ENCODE results near the gene TGFBR3. TPM values are rescaled to one million over a fixed set of nuclear protein-coding genes. Genes with fewer than 3 reads are reported as not detected.

Gene TGFBR3
- total RNA-seq, 1 donor from 2014 or later: 2.5 TPM

GRCh38 chr1:91894036-91894761, 8.2 kb upstream of the TGFBR3 start:
- no peak for DNase-seq (ENCODE audit: low read depth)
- Histone ChIP-seq H3K4me2 (ENCODE audit: low read length) (no peak overlapping the region), H4K20me1 (ENCODE audit: insufficient read depth, low read length) (no peaks in the 10 kb centered on the region), H3K27ac (ENCODE audit: low read depth, low read length) (no peak overlapping the region), H2AFZ (ENCODE audit: low read depth, low read length) (no peak overlapping the region), H3K9ac (ENCODE audit: low read length) (no peak overlapping the region), H3K79me2 (ENCODE audit: insufficient read depth, low read length) (no peaks in the 10 kb centered on the region), H3K4me1 (ENCODE audit: insufficient read depth, low read length) (peaks cover 6% of the 10 kb centered on the region), H3K9me3 (ENCODE audit: insufficient read depth, low read depth, low read length) (no peaks in the 10 kb centered on the region), H3K36me3 (ENCODE audit: insufficient read depth, low read length) (no peaks in the 10 kb centered on the region), H3K4me3 (ENCODE audit: insufficient read depth, low read depth, low read length) (no peak overlapping the region), H3K27me3 (ENCODE audit: insufficient read depth, low read length) (no peaks in the 10 kb centered on the region)
- H3K27ac Mint-ChIP-seq (ENCODE audit: unreplicated experiment): no peak overlapping the region
- no peaks in the 10 kb centered on the region for H3K4me1 Mint-ChIP-seq (ENCODE audit: low read depth, unreplicated experiment)
- H3K9me3 Mint-ChIP-seq (ENCODE audit: unreplicated experiment): no peaks in the 10 kb centered on the region
- no peak overlapping the region for H3K4me3 Mint-ChIP-seq (ENCODE audit: unreplicated experiment)
- peaks cover 6% of the 10 kb centered on the region for H3K27me3 Mint-ChIP-seq (ENCODE audit: low read depth, unreplicated experiment)
- no peak for FAIRE-seq
- no peaks in the 10 kb centered on the region for H3K36me3 Mint-ChIP-seq (ENCODE audit: low read depth, unreplicated experiment)
- TF ChIP-seq CTCF (IDR thresholded peaks at IDR 0.05; ENCODE audit: insufficient read depth, low read depth, low read length): no peak
- TF ChIP-seq EZH2 (IDR thresholded peaks at IDR 0.05; ENCODE audit: insufficient read depth, low read length): no peak

- Histone ChIP-seq H3K27ac (ENCODE audit: low read depth, low read length) (no peak overlapping the region), H3K9me3 (ENCODE audit: insufficient read depth, low read depth, low read length) (no peaks in the 10 kb centered on the region), H3K79me2 (ENCODE audit: insufficient read depth, low read length) (no peaks in the 10 kb centered on the region), H4K20me1 (ENCODE audit: insufficient read depth, low read length) (no peaks in the 10 kb centered on the region), H3K36me3 (ENCODE audit: insufficient read depth, low read length) (no peaks in the 10 kb centered on the region), H3K27me3 (ENCODE audit: insufficient read depth, low read length) (no peaks in the 10 kb centered on the region), H3K9ac (ENCODE audit: low read length) (no peak overlapping the region), H2AFZ (ENCODE audit: low read depth, low read length) (no peak overlapping the region), H3K4me3 (ENCODE audit: insufficient read depth, low read depth, low read length) (no peak overlapping the region), H3K4me2 (ENCODE audit: low read length) (peak overlapping the region; percentile 19), H3K4me1 (ENCODE audit: insufficient read depth, low read length) (peaks cover 6% of the 10 kb centered on the region)
- no peaks in the 10 kb centered on the region for H3K36me3 Mint-ChIP-seq (ENCODE audit: low read depth, unreplicated experiment)
- peaks cover 11% of the 10 kb centered on the region for H3K27me3 Mint-ChIP-seq (ENCODE audit: low read depth, unreplicated experiment)
- TF ChIP-seq EZH2 (IDR thresholded peaks at IDR 0.05; ENCODE audit: insufficient read depth, low read length) (no peak), CTCF (IDR thresholded peaks at IDR 0.05; ENCODE audit: insufficient read depth, low read depth, low read length) (no peak)
- H3K27ac Mint-ChIP-seq (ENCODE audit: unreplicated experiment): no peak overlapping the region
- DNase-seq (ENCODE audit: low read depth) (no peak), FAIRE-seq (no peak)
- H3K4me1 Mint-ChIP-seq (ENCODE audit: low read depth, unreplicated experiment): no peaks in the 10 kb centered on the region
- H3K9me3 Mint-ChIP-seq (ENCODE audit: unreplicated experiment): peaks cover 1% of the 10 kb centered on the region
- H3K4me3 Mint-ChIP-seq (ENCODE audit: unreplicated experiment): no peak overlapping the region
Observed at GRCh38 chr1:91891969-91892368, 6.0 kb upstream of the TGFBR3 start.

- H3K9me3 Mint-ChIP-seq (ENCODE audit: unreplicated experiment): peaks cover 1% of the 10 kb centered on the region
- TF ChIP-seq EZH2 (IDR thresholded peaks at IDR 0.05; ENCODE audit: insufficient read depth, low read length) (no peak), CTCF (IDR thresholded peaks at IDR 0.05; ENCODE audit: insufficient read depth, low read depth, low read length) (no peak)
- H3K4me1 Mint-ChIP-seq (ENCODE audit: low read depth, unreplicated experiment): no peaks in the 10 kb centered on the region
- Histone ChIP-seq H3K4me1 (ENCODE audit: insufficient read depth, low read length) (peaks cover 6% of the 10 kb centered on the region), H2AFZ (ENCODE audit: low read depth, low read length) (no peak overlapping the region), H3K9me3 (ENCODE audit: insufficient read depth, low read depth, low read length) (no peaks in the 10 kb centered on the region), H3K36me3 (ENCODE audit: insufficient read depth, low read length) (no peaks in the 10 kb centered on the region), H3K27ac (ENCODE audit: low read depth, low read length) (no peak overlapping the region), H3K27me3 (ENCODE audit: insufficient read depth, low read length) (no peaks in the 10 kb centered on the region), H3K4me2 (ENCODE audit: low read length) (peak overlapping the region; percentile 19), H3K79me2 (ENCODE audit: insufficient read depth, low read length) (no peaks in the 10 kb centered on the region), H3K4me3 (ENCODE audit: insufficient read depth, low read depth, low read length) (no peak overlapping the region), H4K20me1 (ENCODE audit: insufficient read depth, low read length) (no peaks in the 10 kb centered on the region), H3K9ac (ENCODE audit: low read length) (no peak overlapping the region)
- no peak for DNase-seq (ENCODE audit: low read depth)
- H3K36me3 Mint-ChIP-seq (ENCODE audit: low read depth, unreplicated experiment): no peaks in the 10 kb centered on the region
- H3K4me3 Mint-ChIP-seq (ENCODE audit: unreplicated experiment): no peak overlapping the region
- no peak for FAIRE-seq
- H3K27me3 Mint-ChIP-seq (ENCODE audit: low read depth, unreplicated experiment): peaks cover 11% of the 10 kb centered on the region
- no peak overlapping the region for H3K27ac Mint-ChIP-seq (ENCODE audit: unreplicated experiment)
Observed at GRCh38 chr1:91891454-91891853, 5.5 kb upstream of the TGFBR3 start.

All from astrocyte (in vitro differentiated cells and primary cell).